HepG2 (cell line): ENCODE measurements around the gene R3HDM4. TPM values are rescaled to one million over a fixed set of nuclear protein-coding genes. Genes with fewer than 3 reads are reported as not detected.

Source experiments
- EEA1 ChIP-seq: sonication (generic); formaldehyde crosslinking; IDR thresholded peaks from 2 replicates; pipeline ENCODE4 v1.5.1; 2020; ENCODE audit warnings: mild to moderate bottlenecking, missing genetic modification reagents, borderline replicate concordance
- SIX1 ChIP-seq: sonication (generic); formaldehyde crosslinking; IDR thresholded peaks from 2 replicates; pipeline ENCODE4 v1.4.0; 2020; ENCODE audit warnings: missing genetic modification reagents, borderline replicate concordance
- ZBTB7B ChIP-seq: sonication (generic); formaldehyde crosslinking; IDR thresholded peaks from 2 replicates; pipeline ENCODE4 v1.4.0; 2020; ENCODE audit warnings: missing genetic modification reagents
- ZNF775 ChIP-seq: sonication (generic); formaldehyde crosslinking; IDR thresholded peaks from 2 replicates; pipeline ENCODE4 v1.4.0; 2020; ENCODE audit warnings: missing genetic modification reagents, mild to moderate bottlenecking, moderate library complexity, borderline replicate concordance
- polyA plus RNA-seq, 8 experiments: library from polyadenylated mRNA; depleted of rRNA in 3 of 8; stranded (reverse) in 7 of 8; unstranded in 1 of 8; fragments of >200 nt; fragmentation: Illumina TruSeq in 4 of 8; extraction: Trizol in 4 of 8; gene quantifications; 2 replicates each; pipeline versions ENCODE4 v1.2.1 to v1.2.3, GENCODE V29; 2011 to 2016; ENCODE audit warnings: low read depth in 4 of 8, missing spikeins in 1 of 8, mixed read lengths in 1 of 8; ENCODE audit not compliant: insufficient read depth in 1 of 8
- total RNA-seq, 5 experiments: library from RNA; depleted of rRNA; stranded (reverse); fragments of >200 nt; fragmentation: Illumina TruSeq; extraction: Trizol; gene quantifications; 2 replicates each; pipeline ENCODE4 v1.2.3, GENCODE V29; 2016; ENCODE audit warnings: low read depth in 1 of 5
- TF ChIP-seq, protein P1 (sequence below): IDR thresholded peaks from 2 replicates; pipeline ENCODE4 v1.6.1; 2016; ENCODE audit warnings: low read depth
- TF ChIP-seq, protein P2 (sequence below): sonication (generic); formaldehyde crosslinking; IDR thresholded peaks from 2 replicates; pipeline ENCODE4 v1.8.0; 2022; ENCODE audit warnings: mild to moderate bottlenecking, missing genetic modification reagents, moderate library complexity
- TF ChIP-seq, protein P3 (sequence below): sonication (generic); formaldehyde crosslinking; IDR thresholded peaks from 2 replicates; pipeline ENCODE4 v1.8.0; 2022; ENCODE audit warnings: mild to moderate bottlenecking, missing genetic modification reagents, borderline replicate concordance
- TF ChIP-seq, protein P4 (sequence below): sonication (generic); formaldehyde crosslinking; IDR thresholded peaks from 2 replicates; pipeline ENCODE4 v1.8.0; 2022; ENCODE audit warnings: mild to moderate bottlenecking, missing genetic modification reagents, moderate library complexity
- TF ChIP-seq, protein P5 (sequence below): sonication (generic); formaldehyde crosslinking; IDR thresholded peaks from 2 replicates; pipeline ENCODE4 v1.5.0; 2020; ENCODE audit warnings: missing genetic modification reagents
- TF ChIP-seq, protein P6 (sequence below): IDR thresholded peaks from 2 replicates; pipeline ENCODE4 v1.6.1; 2016; ENCODE audit warnings: mild to moderate bottlenecking, missing biosample characterization, missing genetic modification reagents
- TF ChIP-seq, protein P7 (sequence below): sonication (generic); formaldehyde crosslinking; IDR thresholded peaks from 2 replicates; pipeline ENCODE4 v1.4.0; 2020; ENCODE audit warnings: missing genetic modification reagents
- TF ChIP-seq, protein P8 (sequence below), 2 experiments: sonication (generic) in 1 of 2; formaldehyde crosslinking in 1 of 2; IDR thresholded peaks; 2 replicates each; pipeline versions ENCODE4 v1.4.0 to v1.6.1; 2016 to 2020; ENCODE audit warnings: borderline replicate concordance in 1 of 2, low read depth in 1 of 2, mild to moderate bottlenecking in 1 of 2, missing genetic modification reagents in 1 of 2

The R3HDM4 gene
- total and polyA plus RNA-seq, 2 of the 13 experiments (the other 11 are each of a cell fraction or from before 2014, with no cell fraction given) = 26.2 to 26.9 TPM

DNA sequence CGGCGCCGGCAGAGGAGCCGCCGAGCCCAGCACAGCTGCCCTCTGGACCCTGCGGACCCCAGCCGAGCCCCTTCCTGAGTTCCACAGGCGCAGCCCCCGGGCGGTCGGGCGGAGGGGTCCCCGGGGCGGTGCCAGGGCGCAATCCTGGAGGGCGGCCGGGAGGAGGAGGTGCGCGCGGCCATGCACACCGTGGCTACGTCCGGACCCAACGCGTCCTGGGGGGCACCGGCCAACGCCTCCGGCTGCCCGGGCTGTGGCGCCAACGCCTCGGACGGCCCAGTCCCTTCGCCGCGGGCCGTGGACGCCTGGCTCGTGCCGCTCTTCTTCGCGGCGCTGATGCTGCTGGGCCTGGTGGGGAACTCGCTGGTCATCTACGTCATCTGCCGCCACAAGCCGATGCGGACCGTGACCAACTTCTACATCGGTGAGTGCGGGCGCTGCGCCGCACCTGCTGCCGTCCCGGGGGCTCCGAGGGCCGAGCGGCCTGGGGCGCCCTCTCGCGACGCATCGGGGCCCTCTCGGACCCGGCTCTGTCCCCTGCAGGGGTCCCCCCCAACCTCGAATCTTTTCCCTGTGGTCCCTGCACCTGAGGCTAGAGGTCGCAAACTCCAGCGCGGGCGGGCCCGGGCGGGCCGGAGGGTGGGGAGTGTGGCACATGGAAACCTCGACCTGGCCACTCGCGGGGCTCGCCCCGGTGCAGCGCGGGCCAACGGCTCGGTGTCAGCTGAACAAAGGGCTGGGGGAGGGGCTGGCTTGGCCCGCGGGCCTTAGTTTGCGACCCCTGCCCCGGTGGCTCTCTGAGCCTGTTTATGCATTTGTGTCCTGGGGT lies 4.5 kb upstream of the R3HDM4 start, which contains the start of gene KISS1R (continued):
- TF ChIP-seq, protein P1, sequence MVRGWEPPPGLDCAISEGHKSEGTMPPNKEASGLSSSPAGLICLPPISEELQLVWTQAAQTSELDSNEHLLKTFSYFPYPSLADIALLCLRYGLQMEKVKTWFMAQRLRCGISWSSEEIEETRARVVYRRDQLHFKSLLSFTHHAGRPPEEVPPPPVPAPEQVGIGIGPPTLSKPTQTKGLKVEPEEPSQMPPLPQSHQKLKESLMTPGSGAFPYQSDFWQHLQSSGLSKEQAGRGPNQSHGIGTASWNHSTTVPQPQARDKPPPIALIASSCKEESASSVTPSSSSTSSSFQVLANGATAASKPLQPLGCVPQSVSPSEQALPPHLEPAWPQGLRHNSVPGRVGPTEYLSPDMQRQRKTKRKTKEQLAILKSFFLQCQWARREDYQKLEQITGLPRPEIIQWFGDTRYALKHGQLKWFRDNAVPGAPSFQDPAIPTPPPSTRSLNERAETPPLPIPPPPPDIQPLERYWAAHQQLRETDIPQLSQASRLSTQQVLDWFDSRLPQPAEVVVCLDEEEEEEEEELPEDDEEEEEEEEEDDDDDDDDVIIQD (CRISPR knock-in tag) = no peak; the same call in 1 of the 2 replicates
- TF ChIP-seq EEA1 (CRISPR knock-in tag) = peak; percentile 91
- TF ChIP-seq ZNF775 (CRISPR knock-in tag) = 0 out of 2 replicates have a peak, but pooled peaks have one; percentile 45
- TF ChIP-seq, protein P2, sequence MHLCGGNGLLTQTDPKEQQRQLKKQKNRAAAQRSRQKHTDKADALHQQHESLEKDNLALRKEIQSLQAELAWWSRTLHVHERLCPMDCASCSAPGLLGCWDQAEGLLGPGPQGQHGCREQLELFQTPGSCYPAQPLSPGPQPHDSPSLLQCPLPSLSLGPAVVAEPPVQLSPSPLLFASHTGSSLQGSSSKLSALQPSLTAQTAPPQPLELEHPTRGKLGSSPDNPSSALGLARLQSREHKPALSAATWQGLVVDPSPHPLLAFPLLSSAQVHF = no peak
- TF ChIP-seq, protein P3, sequence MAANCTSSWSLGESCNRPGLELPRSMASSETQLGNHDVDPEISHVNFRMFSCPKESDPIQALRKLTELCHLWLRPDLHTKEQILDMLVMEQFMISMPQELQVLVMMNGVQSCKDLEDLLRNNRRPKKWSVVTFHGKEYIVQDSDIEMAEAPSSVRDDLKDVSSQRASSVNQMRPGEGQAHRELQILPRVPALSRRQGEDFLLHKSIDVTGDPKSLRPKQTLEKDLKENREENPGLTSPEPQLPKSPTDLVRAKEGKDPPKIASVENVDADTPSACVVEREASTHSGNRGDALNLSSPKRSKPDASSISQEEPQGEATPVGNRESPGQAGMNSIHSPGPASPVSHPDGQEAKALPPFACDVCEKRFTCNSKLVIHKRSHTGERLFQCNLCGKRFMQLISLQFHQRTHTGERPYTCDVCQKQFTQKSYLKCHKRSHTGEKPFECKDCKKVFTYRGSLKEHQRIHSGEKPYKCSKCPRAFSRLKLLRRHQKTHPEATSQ = no peak; the same call in 1 of the 2 replicates
- no peak for TF ChIP-seq SIX1 (CRISPR knock-in tag)
- TF ChIP-seq, protein P4, sequence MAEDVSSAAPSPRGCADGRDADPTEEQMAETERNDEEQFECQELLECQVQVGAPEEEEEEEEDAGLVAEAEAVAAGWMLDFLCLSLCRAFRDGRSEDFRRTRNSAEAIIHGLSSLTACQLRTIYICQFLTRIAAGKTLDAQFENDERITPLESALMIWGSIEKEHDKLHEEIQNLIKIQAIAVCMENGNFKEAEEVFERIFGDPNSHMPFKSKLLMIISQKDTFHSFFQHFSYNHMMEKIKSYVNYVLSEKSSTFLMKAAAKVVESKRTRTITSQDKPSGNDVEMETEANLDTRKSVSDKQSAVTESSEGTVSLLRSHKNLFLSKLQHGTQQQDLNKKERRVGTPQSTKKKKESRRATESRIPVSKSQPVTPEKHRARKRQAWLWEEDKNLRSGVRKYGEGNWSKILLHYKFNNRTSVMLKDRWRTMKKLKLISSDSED = no peak
- TF ChIP-seq, protein P5, sequence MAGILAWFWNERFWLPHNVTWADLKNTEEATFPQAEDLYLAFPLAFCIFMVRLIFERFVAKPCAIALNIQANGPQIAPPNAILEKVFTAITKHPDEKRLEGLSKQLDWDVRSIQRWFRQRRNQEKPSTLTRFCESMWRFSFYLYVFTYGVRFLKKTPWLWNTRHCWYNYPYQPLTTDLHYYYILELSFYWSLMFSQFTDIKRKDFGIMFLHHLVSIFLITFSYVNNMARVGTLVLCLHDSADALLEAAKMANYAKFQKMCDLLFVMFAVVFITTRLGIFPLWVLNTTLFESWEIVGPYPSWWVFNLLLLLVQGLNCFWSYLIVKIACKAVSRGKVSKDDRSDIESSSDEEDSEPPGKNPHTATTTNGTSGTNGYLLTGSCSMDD (CRISPR knock-in tag) = no peak
- TF ChIP-seq, protein P6, sequence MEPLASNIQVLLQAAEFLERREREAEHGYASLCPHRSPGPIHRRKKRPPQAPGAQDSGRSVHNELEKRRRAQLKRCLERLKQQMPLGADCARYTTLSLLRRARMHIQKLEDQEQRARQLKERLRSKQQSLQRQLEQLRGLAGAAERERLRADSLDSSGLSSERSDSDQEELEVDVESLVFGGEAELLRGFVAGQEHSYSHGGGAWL (CRISPR knock-in tag) = no peak; the same call in none of the 2 replicates
- TF ChIP-seq, protein P7, sequence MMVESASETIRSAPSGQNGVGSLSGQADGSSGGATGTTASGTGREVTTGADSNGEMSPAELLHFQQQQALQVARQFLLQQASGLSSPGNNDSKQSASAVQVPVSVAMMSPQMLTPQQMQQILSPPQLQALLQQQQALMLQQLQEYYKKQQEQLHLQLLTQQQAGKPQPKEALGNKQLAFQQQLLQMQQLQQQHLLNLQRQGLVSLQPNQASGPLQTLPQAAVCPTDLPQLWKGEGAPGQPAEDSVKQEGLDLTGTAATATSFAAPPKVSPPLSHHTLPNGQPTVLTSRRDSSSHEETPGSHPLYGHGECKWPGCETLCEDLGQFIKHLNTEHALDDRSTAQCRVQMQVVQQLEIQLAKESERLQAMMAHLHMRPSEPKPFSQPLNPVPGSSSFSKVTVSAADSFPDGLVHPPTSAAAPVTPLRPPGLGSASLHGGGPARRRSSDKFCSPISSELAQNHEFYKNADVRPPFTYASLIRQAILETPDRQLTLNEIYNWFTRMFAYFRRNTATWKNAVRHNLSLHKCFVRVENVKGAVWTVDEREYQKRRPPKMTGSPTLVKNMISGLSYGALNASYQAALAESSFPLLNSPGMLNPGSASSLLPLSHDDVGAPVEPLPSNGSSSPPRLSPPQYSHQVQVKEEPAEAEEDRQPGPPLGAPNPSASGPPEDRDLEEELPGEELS (CRISPR knock-in tag) = peak; percentile 28
- peak; percentile 90 for TF ChIP-seq ZBTB7B (CRISPR knock-in tag)
- TF ChIP-seq, protein P8, sequence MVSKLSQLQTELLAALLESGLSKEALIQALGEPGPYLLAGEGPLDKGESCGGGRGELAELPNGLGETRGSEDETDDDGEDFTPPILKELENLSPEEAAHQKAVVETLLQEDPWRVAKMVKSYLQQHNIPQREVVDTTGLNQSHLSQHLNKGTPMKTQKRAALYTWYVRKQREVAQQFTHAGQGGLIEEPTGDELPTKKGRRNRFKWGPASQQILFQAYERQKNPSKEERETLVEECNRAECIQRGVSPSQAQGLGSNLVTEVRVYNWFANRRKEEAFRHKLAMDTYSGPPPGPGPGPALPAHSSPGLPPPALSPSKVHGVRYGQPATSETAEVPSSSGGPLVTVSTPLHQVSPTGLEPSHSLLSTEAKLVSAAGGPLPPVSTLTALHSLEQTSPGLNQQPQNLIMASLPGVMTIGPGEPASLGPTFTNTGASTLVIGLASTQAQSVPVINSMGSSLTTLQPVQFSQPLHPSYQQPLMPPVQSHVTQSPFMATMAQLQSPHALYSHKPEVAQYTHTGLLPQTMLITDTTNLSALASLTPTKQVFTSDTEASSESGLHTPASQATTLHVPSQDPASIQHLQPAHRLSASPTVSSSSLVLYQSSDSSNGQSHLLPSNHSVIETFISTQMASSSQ (IDR thresholded peaks at IDR 0.05; ENCODE audit: low read depth) = no peak
- TF ChIP-seq, protein P8 (CRISPR knock-in tag; IDR thresholded peaks at IDR 0.05; ENCODE audit: borderline replicate concordance) = no peak; the same call in 1 of the 2 replicates
